ENCODE measurements around the gene MED31.
"Not testable (repeated sequence)": the region's sequence is repeated elsewhere in the genome, so short reads cannot be mapped to it uniquely, and the experiment has no call there.

The MED31 gene

DNA sequence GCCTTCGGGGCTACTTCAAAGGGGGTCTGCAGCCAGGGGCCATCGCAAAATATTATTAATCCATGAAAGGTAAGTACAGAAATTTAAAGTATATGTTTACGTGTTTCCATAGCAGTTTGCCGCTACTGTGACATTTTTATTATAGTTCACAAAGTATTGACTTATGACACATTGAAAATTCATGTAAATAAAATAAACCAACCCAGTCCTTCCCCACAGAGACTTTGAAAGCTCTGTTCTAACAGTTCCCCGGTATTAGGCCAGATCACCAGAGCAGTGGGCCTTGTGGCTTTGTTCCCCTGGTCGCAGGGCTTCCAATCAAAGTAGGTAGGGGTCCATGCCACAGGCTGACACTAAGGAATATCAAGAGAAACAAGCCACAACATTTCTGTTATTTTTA is 24.8 kb downstream of the MED31 start:
- no peak for DNase-seq (ENCODE audit: low spot score)

- DNase-seq (ENCODE audit: low spot score): no peak
These were observed 27.5 kb downstream of the MED31 start for GRCh38 chr17:6623941-6624340.

DNA sequence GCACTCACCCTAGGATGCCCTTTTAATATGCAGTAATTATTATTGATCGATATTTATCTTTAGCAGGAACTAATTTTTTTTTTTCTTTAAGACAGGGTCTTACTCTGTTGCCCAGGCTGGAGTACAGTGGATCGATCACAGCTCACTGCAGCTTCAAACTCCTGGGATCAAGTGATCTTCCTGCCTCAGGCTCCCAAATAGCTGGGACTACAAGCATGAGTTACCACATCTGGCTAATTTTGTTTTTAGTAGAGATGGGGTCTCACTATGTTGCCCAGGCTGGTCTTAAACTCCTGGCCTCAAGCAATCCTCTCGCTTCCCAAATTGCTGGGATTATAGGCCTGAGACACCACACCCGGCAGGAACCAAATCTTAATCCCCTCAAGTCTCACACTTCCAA is 40.2 kb downstream of the MED31 start:
- no peak for DNase-seq (ENCODE audit: low spot score)

- DNase-seq (ENCODE audit: low spot score): no peak
These were observed 41.4 kb downstream of the MED31 start for GRCh38 chr17:6610011-6610410.

DNA sequence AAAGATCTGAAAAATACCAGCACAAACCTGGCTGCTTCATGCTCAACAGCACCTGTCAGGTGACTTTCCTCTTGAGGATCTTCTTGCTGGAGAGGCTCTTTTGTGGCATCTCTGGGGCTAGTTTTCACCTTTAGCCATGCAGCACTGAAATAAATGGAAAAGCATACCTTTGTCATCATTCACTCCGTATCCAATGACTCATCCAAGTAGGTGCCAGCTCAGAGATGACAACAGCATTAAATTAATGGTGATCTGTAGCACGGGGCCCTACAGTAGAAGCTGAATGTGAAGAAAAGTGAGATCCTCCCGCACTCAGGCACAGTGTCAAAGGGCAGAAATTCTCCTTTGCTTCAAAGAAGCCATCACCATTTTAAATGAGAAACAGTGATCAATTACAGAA is 43.1 kb downstream of the MED31 start:
- no peak for DNase-seq (ENCODE audit: low spot score)

GRCh38 chr17:6605142-6605541 is 46.3 kb downstream of the MED31 start:
- no peak for DNase-seq (ENCODE audit: low spot score)

GRCh38 chr17:6603744-6604325 is 47.6 kb downstream of the MED31 start:
- no peak for DNase-seq (ENCODE audit: low spot score)

DNA sequence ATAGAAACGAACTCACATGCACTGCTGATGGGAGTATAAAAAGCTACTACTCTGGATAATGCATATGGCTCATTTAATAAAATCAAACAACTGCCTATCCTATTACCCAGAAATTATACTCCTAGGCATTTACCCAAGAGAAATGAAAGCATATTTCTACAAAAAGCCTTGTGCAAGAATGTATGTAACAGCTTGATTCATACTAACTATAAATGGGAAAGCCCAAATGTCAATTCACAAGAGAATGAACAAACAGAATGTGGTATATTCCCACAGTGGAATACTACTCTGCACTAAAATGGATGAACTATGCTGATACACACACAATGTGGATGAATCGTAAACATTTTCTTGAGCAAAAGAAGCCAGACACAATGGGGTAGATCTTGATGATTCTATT is 49.3 kb downstream of the MED31 start:
- no peak for DNase-seq (ENCODE audit: low spot score)

GRCh38 chr17:6599364-6599763 is 52.0 kb downstream of the MED31 start:
- no peak for DNase-seq (ENCODE audit: low spot score)

GRCh38 chr17:6597727-6598126 is 53.7 kb downstream of the MED31 start:
- no peak for DNase-seq (ENCODE audit: low spot score)

DNA sequence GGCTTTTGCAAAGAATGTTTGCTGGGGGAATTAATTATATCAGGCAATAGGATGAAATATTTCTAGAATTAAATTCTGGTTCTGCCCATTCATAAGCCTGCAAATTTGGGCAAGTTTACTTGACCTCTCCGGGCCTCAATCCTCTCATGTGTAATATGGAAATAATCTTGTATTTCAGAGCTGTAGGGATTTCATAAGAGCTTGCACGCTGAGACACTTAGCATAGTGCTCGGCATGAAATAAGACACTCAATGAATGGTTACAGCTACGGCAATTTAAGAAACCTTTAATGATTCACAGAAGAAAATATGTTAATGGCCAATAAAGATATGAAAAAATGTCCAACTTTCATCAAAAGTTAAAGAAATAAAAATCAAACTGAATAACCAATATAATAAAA is 54.5 kb downstream of the MED31 start:
- no peak for DNase-seq (ENCODE audit: low spot score)

- no peak for DNase-seq (ENCODE audit: low spot score)
These were observed 54.9 kb downstream of the MED31 start for GRCh38 chr17:6596511-6596910.

DNA sequence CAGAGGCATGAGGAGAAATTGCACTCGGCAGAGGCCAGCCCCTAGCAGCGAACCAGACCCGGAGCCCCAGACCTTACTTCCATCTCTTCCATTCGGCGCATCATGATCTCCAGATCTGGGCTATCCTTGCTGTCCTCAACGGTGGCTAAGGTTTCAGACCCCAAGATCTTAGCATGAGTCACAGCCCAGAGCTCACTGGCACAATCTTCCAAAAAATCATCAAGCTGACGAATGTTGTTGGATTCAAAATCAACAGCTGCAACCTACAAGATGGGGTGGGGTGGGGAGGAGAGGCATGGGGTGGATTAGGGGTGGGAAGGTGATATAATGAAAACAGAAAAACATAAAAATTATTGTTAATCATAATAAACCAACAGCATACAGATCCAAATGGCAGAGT is 55.3 kb downstream of the MED31 start:
- DNase-seq (ENCODE audit: low spot score): no peak

DNA sequence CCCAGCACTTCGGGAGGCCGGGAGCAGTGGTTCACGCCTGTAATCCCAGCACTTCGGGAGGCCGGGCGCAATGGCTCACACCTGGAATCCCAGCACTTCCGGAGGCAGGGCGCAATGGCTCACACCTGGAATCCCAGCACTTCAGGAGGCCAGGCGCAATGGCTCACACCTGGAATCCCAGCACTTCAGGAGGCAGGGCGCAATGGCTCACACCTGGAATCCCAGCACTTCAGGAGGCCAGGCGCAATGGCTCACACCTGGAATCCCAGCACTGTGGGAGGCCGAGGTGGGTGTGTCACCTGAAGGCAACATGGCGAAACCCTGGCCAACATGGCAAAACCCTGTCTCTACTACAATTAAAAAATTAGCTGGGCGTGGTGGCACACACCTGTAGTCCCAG is 58.0 kb downstream of the MED31 start:
- not testable (repeated sequence) for DNase-seq (ENCODE audit: low spot score)

Measured in ecto neural progenitor cell (in vitro differentiated cells).